Body of pancreas (tissue), 4 donors: Measurements from ENCODE around the gene DENND2D. TPM values are rescaled to one million over a fixed set of nuclear protein-coding genes. Genes with fewer than 3 reads are reported as not detected.
A peak's percentile ranks its signal among the peaks of the same experiment; 100 is the strongest.

Experiments
- ATAC-seq: fragments of 150-250 bp; one replicate; pipeline ENCODE4 v1.9.1; 2016
- DNase-seq, 4 donors: peaks; one replicate each; pipeline ENCODE4 v3.0.0-alpha.2; 2019
- H3K27ac ChIP-seq, 4 donors: fragments of 200-600 bp; sonication (generic); 1 replicate in 3 of 4; 2 replicates in 1 of 4; pipeline versions ENCODE4 v1.5.1 to v1.6.1; 2016 to 2019; ENCODE audit warnings: mild to moderate bottlenecking in 1 of 4, mixed read lengths in 1 of 4, moderate library complexity in 1 of 4
- H3K27me3 ChIP-seq, 2 donors: fragments of 200-600 bp; sonication (generic); one replicate each; pipeline ENCODE4 v1.6.0; 2016; ENCODE audit warnings: mild to moderate bottlenecking in 1 of 2
- H3K36me3 ChIP-seq, 2 donors: fragments of 200-600 bp; sonication (generic); replicated peaks in 1 of 2; 2 replicates each; pipeline ENCODE4 v1.5.1; 2016; ENCODE audit warnings: low read depth in 2 of 2; ENCODE audit not compliant: insufficient read depth in 1 of 2
- H3K4me1 ChIP-seq: fragments of 200-600 bp; sonication (generic); one replicate; pipeline ENCODE4 v1.6.0; 2016
- H3K4me3 ChIP-seq, 2 donors: fragments of 200-600 bp; sonication (generic); 1 replicate in 1 of 2; 2 replicates in 1 of 2; pipeline ENCODE4 v1.5.1; 2016 to 2019
- H3K9me3 ChIP-seq, 3 donors: fragments of 200-600 bp; sonication (generic); 1 replicate in 2 of 3; 2 replicates in 1 of 3; pipeline ENCODE4 v1.5.1; 2016
- CTCF ChIP-seq, 7 experiments: fragments of 450-650 bp in 4 of 7; fragments of 200-600 bp in 3 of 7; sonication (generic) in 3 of 7; IDR thresholded peaks; one replicate each; pipeline ENCODE4 v1.5.1; 2016 to 2019; ENCODE audit warnings: antibody characterized with exemption in 7 of 7
- POLR2A ChIP-seq, 3 donors: fragments of 450-650 bp; IDR thresholded peaks; one replicate each; pipeline ENCODE4 v1.6.1; 2016; ENCODE audit warnings: antibody characterized with exemption in 3 of 3, mild to moderate bottlenecking in 2 of 3
- WGBS, 2 donors: methylation state at CpG; one replicate each; pipeline ENCODE4 v1.1.5; 2017; 5-methylcytosine and 5-hydroxymethylcytosine counted together
- intact Hi-C: fragments of 100-400 bp; cut with DNase I; formaldehyde crosslinking; loops from one replicate; pipeline ENCODE4 v1.15.1; 2023
- total RNA-seq, 2 donors: library from RNA; depleted of rRNA; stranded (reverse); fragments of >200 nt; gene quantifications; one replicate each; pipeline ENCODE4 v1.1.0, GENCODE V29; 2016

The DENND2D gene
- total RNA-seq, 2 donors from 2014 or later, result 16.1 to 35.3 TPM

- no peak overlapping the region for H3K4me3 ChIP-seq
- H3K36me3 ChIP-seq, result no peaks in the 10 kb centered on the region
- TF ChIP-seq CTCF (IDR thresholded peaks at IDR 0.05), result no peak
- no peak for TF ChIP-seq POLR2A (IDR thresholded peaks at IDR 0.05)
- H3K9me3 ChIP-seq, result no peaks in the 10 kb centered on the region
- intact Hi-C loops, result no loop called here
- H3K4me1 ChIP-seq, result peaks cover 65% of the 10 kb centered on the region
- ATAC-seq (no peak), DNase-seq (peak in 1 of 4 donors; percentile 49)
- 66 to 67% methylated on average over 5 of the region's 5 CpGs for WGBS, 2 donors
- no peaks in the 10 kb centered on the region for H3K27me3 ChIP-seq
- H3K27ac ChIP-seq, result peak overlapping the region; percentile 64 to 96 (median 88)
Observed at GRCh38 chr1:111201275-111202090, 1.0 kb upstream of the DENND2D start.

- no peaks in the 10 kb centered on the region for H3K9me3 ChIP-seq
- no peak overlapping the region for H3K4me3 ChIP-seq
- TF ChIP-seq CTCF (IDR thresholded peaks at IDR 0.05) (no peak), POLR2A (IDR thresholded peaks at IDR 0.05) (no peak)
- 30 to 36% methylated on average over 3 of the region's 3 CpGs for WGBS, 2 donors
- DNase-seq (no peak), ATAC-seq (no peak)
- intact Hi-C loops, result no loop called here
- no peaks in the 10 kb centered on the region for H3K27me3 ChIP-seq
- H3K4me1 ChIP-seq, result peaks cover 65% of the 10 kb centered on the region
- H3K27ac ChIP-seq, result peak overlapping the region in 3 of 4 donors; percentile 64 to 96 (median 93)
- H3K36me3 ChIP-seq, result no peaks in the 10 kb centered on the region
Observed at GRCh38 chr1:111200802-111201161, 336 bp upstream of the DENND2D start.

- Histone ChIP-seq H3K4me3 (no peak overlapping the region), H3K4me1 (peaks cover 57% of the 10 kb centered on the region), H3K9me3 (no peaks in the 10 kb centered on the region), H3K27me3 (no peaks in the 10 kb centered on the region), H3K27ac (peak overlapping the region; percentile 45 to 96 (median 78)), H3K36me3 (no peaks in the 10 kb centered on the region)
- DNase-seq (no peak), ATAC-seq (no peak)
- no peak for TF ChIP-seq CTCF (IDR thresholded peaks at IDR 0.05)
- TF ChIP-seq POLR2A (IDR thresholded peaks at IDR 0.05), result no peak
- intact Hi-C loops, result no loop called here
- WGBS, 2 donors, result 65 to 70% methylated on average over 3 of the region's 3 CpGs
Observed at GRCh38 chr1:111199329-111199728, 1.1 kb downstream of the DENND2D start.

- Histone ChIP-seq H3K27ac (peak overlapping the region in 3 of 4 donors; percentile 64 to 96 (median 93)), H3K36me3 (no peaks in the 10 kb centered on the region), H3K27me3 (no peaks in the 10 kb centered on the region), H3K4me3 (no peak overlapping the region), H3K9me3 (no peaks in the 10 kb centered on the region), H3K4me1 (peaks cover 55% of the 10 kb centered on the region)
- DNase-seq (no peak), ATAC-seq (no peak)
- TF ChIP-seq POLR2A (IDR thresholded peaks at IDR 0.05) (no peak), CTCF (IDR thresholded peaks at IDR 0.05) (no peak)
- 94 to 97% methylated on average over 5 of the region's 5 CpGs for WGBS, 2 donors
- intact Hi-C loops, result no loop called here
Observed at GRCh38 chr1:111198836-111199235, 1.6 kb downstream of the DENND2D start.
